ENCODE results near the gene CLDN6. TPM values are rescaled to one million over a fixed set of nuclear protein-coding genes. Genes with fewer than 3 reads are reported as not detected.

CLDN6 gene
- total and polyA plus RNA-seq, 2 of the 13 experiments (the other 11 are each of a cell fraction or from before 2014, with no cell fraction given): 5.9 to 7.6 TPM

- Histone ChIP-seq H3K36me3 (replicated peaks in 1 of 2; ENCODE audit: control insufficient read depth in 1 of 2, insufficient read depth in 2 of 2, low read length in 2 of 2) (no peaks in the 10 kb centered on the region), H3K9ac (ENCODE audit: insufficient read depth, low read depth, low read length) (no peak overlapping the region), H3K27ac (ENCODE audit: extremely low read length, insufficient read depth, low read length) (no peak overlapping the region), H3K4me2 (ENCODE audit: low read depth, low read length) (peak overlapping the region; percentile 55), H3K9me3 (ENCODE audit: low read length) (no peaks in the 10 kb centered on the region), H3K27me3 (ENCODE audit: control insufficient read depth in 1 of 2, insufficient read depth in 2 of 2, low read length in 2 of 2) (peaks cover 7 to 22% of the 10 kb centered on the region in 2 experiments; a peak in 4 of 5 replicates), H3K4me3 (replicated peaks in 1 of 3; ENCODE audit: insufficient read depth in 1 of 3, low read depth in 2 of 3, low read length in 3 of 3) (peak overlapping the region; percentile 16 to 40 (median 29); a peak in 3 of 6 replicates), H3K79me2 (ENCODE audit: insufficient read depth, low read length) (no peaks in the 10 kb centered on the region), H2AFZ (ENCODE audit: low read length) (no peak overlapping the region), H4K20me1 (ENCODE audit: insufficient read depth, low read length) (no peaks in the 10 kb centered on the region), H3K4me1 (ENCODE audit: insufficient read depth, low read length) (peaks cover 98% of the 10 kb centered on the region)
- ChIA-PET CTCF (ENCODE audit: low intra/inter-chr PET ratio, low total read pairs) (no interaction called here), POLR2A (interaction anchor here (0.8 to 14.2 kb wide), 2 partner anchors 9 to 11 kb away, joined by 3 to 750 read pairs; partner anchors contain the start of genes CLDN6, HCFC1R1, THOC6 and TNFRSF12A)
- TF ChIP-seq ZNF660 (CRISPR knock-in tag; IDR thresholded peaks at IDR 0.05; ENCODE audit: borderline replicate concordance, low read depth) (no peak), HNRNPL (IDR thresholded peaks at IDR 0.05; ENCODE audit: low read depth, low read length) (peak; percentile 61; the same call in 1 of the 2 replicates), ZBTB40 (IDR thresholded peaks at IDR 0.05) (no peak), ZBTB40 (CRISPR knock-in tag; IDR thresholded peaks at IDR 0.05) (0 out of 2 replicates have a peak, but pooled peaks have one; percentile 11)
- no TSS peak for BruUV-seq (replicated peaks)
- ATAC-seq (no peak), FAIRE-seq (no peak), DNase-seq (ENCODE audit: low spot score) (no peak)
- in situ Hi-C loops (cut with HindIII; ENCODE audit: extremely low pct_ligation_motif_present, low pct_unique_long_range_greater_than_20kb): no loop called here
- intact Hi-C loops (cut with micrococcal nuclease; ENCODE audit: unreplicated experiment): no loop called here
- 11% methylated on average over 16 of the region's 19 CpGs for WGBS (ENCODE audit: low lambda C conversion rate)
These were observed 5.7 kb downstream of the CLDN6 start for GRCh38 chr16:3012246-3012645.
